ENCODE results near the gene CT83. TPM values are rescaled to one million over a fixed set of nuclear protein-coding genes. Genes with fewer than 3 reads are reported as not detected.

CT83 gene
- total RNA-seq, 1 experiment from 2014 or later = not detected

GRCh38 chrX:116417968-116418367 is 44.8 kb downstream of the CT83 start:
- RAD21 ChIA-PET (ENCODE audit: low non-redundant PET in 1 of 2, low total read pairs in 2 of 2, uncharacterized antibody in 2 of 2, unreplicated experiment in 2 of 2) = no interaction called here
- no peak overlapping the region for H3K27ac ChIP-seq (ENCODE audit: low read depth, low read length)
- DNase-seq (ENCODE audit: low read depth, low spot score) = no peak
- no peak overlapping the region for H3K9ac ChIP-seq (ENCODE audit: low read length)
- no peaks in the 10 kb centered on the region for H3K9me3 ChIP-seq (ENCODE audit: control insufficient read depth in 1 of 2, insufficient read depth in 1 of 2, low read depth in 1 of 2, low read length in 2 of 2)
- H4K20me1 ChIP-seq (ENCODE audit: insufficient read depth) = no peaks in the 10 kb centered on the region
- CTCF ChIA-PET = no interaction called here
- no peaks in the 10 kb centered on the region for H3K9me2 ChIP-seq (ENCODE audit: insufficient read depth)
- H3K4me3 ChIP-seq (replicated peaks in 1 of 2; ENCODE audit: low read depth in 1 of 2, low read length in 2 of 2) = no peak overlapping the region
- no TSS peak for BruUV-seq (replicated peaks)
- H3K4me1 ChIP-seq (ENCODE audit: control insufficient read depth in 1 of 2, insufficient read depth in 2 of 2, low read length in 2 of 2) = no peaks in the 10 kb centered on the region
- ATAC-seq = no peak
- no peak overlapping the region for H2AFZ ChIP-seq (ENCODE audit: low read depth, low read length, poor library complexity, severe bottlenecking)
- no peaks in the 10 kb centered on the region for H3K79me2 ChIP-seq (ENCODE audit: insufficient read depth, low read length)
- no peak for TF ChIP-seq CEBPB (IDR thresholded peaks at IDR 0.05; ENCODE audit: low read depth)
- no peak for TF ChIP-seq REST (IDR thresholded peaks at IDR 0.05; ENCODE audit: low read depth)
- no peak for TF ChIP-seq SRF (IDR thresholded peaks at IDR 0.05; ENCODE audit: low read depth)
- TF ChIP-seq TCF7L2 (IDR thresholded peaks at IDR 0.05; ENCODE audit: borderline replicate concordance, extremely low read depth, insufficient read depth, insufficient read length) = no peak
- TF ChIP-seq SIN3A (IDR thresholded peaks at IDR 0.05; ENCODE audit: low read depth) = no peak
- TF ChIP-seq EGR1 (IDR thresholded peaks at IDR 0.05; ENCODE audit: low read depth) = no peak
- TF ChIP-seq, protein P1, sequence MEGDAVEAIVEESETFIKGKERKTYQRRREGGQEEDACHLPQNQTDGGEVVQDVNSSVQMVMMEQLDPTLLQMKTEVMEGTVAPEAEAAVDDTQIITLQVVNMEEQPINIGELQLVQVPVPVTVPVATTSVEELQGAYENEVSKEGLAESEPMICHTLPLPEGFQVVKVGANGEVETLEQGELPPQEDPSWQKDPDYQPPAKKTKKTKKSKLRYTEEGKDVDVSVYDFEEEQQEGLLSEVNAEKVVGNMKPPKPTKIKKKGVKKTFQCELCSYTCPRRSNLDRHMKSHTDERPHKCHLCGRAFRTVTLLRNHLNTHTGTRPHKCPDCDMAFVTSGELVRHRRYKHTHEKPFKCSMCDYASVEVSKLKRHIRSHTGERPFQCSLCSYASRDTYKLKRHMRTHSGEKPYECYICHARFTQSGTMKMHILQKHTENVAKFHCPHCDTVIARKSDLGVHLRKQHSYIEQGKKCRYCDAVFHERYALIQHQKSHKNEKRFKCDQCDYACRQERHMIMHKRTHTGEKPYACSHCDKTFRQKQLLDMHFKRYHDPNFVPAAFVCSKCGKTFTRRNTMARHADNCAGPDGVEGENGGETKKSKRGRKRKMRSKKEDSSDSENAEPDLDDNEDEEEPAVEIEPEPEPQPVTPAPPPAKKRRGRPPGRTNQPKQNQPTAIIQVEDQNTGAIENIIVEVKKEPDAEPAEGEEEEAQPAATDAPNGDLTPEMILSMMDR (IDR thresholded peaks at IDR 0.05 in 2 of 3, conservative IDR thresholded peaks at IDR 0.05 in 1 of 3; ENCODE audit: borderline replicate concordance in 1 of 3, insufficient read depth in 1 of 3, low read depth in 2 of 3, low read length in 2 of 3) = no peak
- no peak for TF ChIP-seq ZNF274 (IDR thresholded peaks at IDR 0.05; ENCODE audit: low read depth, low read length)
- TF ChIP-seq ZFX (IDR thresholded peaks at IDR 0.05) = no peak
- TF ChIP-seq, protein P2, sequence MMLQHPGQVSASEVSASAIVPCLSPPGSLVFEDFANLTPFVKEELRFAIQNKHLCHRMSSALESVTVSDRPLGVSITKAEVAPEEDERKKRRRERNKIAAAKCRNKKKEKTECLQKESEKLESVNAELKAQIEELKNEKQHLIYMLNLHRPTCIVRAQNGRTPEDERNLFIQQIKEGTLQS (IDR thresholded peaks at IDR 0.05) = no peak
- H3K27me3 ChIP-seq (ENCODE audit: insufficient read depth, low read length) = no peaks in the 10 kb centered on the region
- intact Hi-C loops (cut with micrococcal nuclease) = no loop called here
- POLR2A ChIA-PET = no interaction called here
- H3K36me3 ChIP-seq (ENCODE audit: control insufficient read depth in 1 of 2, insufficient read depth in 2 of 2, low read length in 2 of 2) = no peaks in the 10 kb centered on the region
- H3K4me2 ChIP-seq (ENCODE audit: low read length) = no peak overlapping the region
